Breast epithelium (tissue), 3 donors: ENCODE measurements around the gene ZNF516.

ENCODE experiments used
- POLR2A ChIP-seq: fragments of 450-650 bp; IDR thresholded peaks from one replicate; pipeline ENCODE4 v1.6.1; 2016; ENCODE audit warnings: antibody characterized with exemption, mild to moderate bottlenecking, moderate library complexity
- TF ChIP-seq, protein P1 (sequence below), 3 donors: fragments of 450-650 bp; IDR thresholded peaks; one replicate each; pipeline ENCODE4 v1.5.1; 2016 to 2017; ENCODE audit warnings: antibody characterized with exemption in 3 of 3, mild to moderate bottlenecking in 3 of 3, moderate library complexity in 3 of 3

DNA sequence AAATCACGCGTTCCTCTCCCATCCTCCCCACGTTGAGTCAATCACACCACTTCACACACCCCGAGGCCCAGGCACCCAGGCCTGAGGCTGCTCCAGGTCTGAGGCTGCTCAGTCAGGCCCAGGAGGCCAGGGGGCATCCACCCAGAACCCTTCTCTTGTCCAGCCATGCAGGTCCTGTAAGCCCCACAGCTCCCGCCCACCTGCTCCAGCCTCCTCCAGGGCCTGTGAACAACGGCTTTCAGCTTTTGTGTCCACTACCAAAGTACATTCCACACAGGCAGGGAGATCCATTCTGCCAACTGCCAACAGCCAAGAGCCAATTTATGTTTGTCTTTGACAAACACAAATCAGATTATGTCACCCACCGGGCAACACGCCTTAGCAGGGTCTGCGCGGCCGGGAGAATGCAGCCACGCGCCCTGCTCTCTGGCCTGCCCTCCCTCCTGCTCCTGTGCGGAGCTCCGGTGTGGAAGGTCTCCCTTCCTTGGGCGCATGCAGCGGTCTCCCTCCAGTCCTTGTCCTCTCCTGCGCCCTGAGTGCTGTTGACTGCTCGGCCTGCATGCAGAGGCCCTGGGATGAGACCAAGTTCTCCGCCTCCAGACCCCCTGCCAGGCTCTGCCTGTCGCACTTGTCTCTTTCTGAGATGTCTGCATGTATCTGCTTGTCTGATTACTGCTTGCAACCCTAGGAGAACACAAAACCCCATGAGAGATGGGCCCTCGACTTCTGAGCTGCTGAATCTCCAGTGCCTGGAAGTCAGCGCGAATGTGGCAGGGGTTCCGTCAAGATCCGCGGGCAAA is 146.6 kb downstream of the ZNF516 start:
- TF ChIP-seq, protein P1, sequence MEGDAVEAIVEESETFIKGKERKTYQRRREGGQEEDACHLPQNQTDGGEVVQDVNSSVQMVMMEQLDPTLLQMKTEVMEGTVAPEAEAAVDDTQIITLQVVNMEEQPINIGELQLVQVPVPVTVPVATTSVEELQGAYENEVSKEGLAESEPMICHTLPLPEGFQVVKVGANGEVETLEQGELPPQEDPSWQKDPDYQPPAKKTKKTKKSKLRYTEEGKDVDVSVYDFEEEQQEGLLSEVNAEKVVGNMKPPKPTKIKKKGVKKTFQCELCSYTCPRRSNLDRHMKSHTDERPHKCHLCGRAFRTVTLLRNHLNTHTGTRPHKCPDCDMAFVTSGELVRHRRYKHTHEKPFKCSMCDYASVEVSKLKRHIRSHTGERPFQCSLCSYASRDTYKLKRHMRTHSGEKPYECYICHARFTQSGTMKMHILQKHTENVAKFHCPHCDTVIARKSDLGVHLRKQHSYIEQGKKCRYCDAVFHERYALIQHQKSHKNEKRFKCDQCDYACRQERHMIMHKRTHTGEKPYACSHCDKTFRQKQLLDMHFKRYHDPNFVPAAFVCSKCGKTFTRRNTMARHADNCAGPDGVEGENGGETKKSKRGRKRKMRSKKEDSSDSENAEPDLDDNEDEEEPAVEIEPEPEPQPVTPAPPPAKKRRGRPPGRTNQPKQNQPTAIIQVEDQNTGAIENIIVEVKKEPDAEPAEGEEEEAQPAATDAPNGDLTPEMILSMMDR (IDR thresholded peaks at IDR 0.05), result no peak
- no peak for TF ChIP-seq POLR2A
